Loucy (cell line): ENCODE measurements around the gene RDM1.

ENCODE experiments used
- CTCF ChIP-seq: fragments of 200-600 bp; sonication (generic); conservative IDR thresholded peaks from 2 replicates; pipeline ENCODE4 v1.5.1; 2014; ENCODE audit warnings: mild to moderate bottlenecking, antibody characterized with exemption, low read length
- EZH2phosphoT487 ChIP-seq: fragments of 200-600 bp; IDR thresholded peaks from 2 replicates; pipeline ENCODE4 v1.6.1; 2018; ENCODE audit warnings: antibody characterized with exemption, mild to moderate bottlenecking, moderate library complexity, borderline replicate concordance

DNA sequence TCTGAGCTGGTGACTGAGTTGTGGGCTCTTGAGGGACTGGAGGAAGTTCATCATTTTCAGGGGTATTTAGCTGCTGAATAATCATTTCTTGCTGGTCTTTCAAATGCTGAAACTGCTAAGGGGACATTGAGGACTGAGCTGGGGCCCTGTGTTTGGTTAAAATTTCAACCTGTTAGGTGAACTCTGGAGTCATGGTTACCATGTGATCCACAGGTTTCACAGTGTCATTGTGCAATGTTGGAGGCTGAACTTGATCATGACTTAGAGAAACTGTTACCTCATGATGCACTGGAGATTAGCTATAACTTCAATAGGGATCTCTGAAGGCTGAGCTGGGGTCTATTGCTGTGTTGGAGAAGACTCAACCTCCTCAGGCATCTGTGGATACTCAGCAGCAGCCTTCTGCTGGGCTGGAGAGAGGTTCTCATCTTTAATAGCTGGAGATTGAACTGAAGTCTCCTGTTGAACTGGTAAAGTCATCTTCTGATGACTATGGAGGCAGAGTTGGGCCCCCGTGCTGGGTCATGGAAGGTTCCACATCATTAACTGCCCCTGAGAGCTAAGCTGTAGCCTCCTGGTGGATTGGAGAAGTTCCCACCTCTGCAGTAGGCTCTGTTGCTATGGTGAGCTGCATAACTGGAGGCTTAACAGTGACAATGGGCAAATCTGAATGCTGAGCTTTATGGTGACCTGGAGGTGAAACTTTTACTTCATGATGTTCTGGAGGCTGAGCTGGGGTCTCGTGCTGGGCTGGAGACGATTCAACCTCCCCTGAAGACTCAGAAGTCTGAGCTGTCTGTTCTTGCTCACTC is 15.2 kb downstream of the RDM1 start:
- TF ChIP-seq CTCF (no peak), EZH2phosphoT487 (no peak)
